CD4-positive, alpha-beta T cell treated with Interleukin-4 for 4 hours (primary cell): ENCODE results near the gene CAPSL.
A peak's percentile ranks its signal among the peaks of the same experiment; 100 is the strongest.
"Not testable (repeated sequence)": the region's sequence is repeated elsewhere in the genome, so short reads cannot be mapped to it uniquely, and the experiment has no call there.

Experiments used
- DNase-seq: peaks from one replicate; pipeline ENCODE4 v3.0.0-alpha.2; 2020

The CAPSL gene

DNA sequence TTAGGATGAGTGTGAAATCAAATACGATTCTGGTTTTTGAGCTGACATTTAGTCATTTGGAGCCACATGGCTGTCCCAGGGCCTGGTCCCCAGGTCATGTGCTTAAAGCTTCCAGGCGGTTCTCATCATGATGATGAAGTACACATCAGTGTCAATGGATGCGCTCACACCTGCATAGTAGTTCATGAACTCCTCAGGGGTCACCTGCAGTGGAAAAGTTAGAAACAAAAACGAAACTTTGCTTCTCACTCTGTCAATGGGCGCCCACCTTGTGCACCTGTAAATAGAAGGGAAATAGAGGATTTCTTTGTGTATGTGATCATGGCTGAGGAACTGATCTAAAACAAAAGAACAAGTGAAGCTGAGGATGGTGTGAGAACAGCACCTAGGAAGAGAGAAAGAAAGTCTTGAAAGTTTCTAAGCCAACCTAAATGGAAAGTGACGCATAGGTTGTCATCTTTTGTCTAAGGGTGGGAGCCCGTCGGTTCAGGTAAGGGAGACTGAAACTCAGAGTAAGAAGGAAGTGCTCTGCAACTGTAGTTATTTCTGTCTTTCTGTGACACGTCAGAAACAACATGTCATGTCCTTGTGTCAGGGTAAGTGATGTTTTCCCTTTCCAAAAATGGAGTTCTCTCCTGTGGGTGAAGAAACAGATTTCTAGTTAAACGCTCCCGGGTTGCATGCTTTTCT, 33.8 kb downstream of the CAPSL start:
- DNase-seq = no peak

DNA sequence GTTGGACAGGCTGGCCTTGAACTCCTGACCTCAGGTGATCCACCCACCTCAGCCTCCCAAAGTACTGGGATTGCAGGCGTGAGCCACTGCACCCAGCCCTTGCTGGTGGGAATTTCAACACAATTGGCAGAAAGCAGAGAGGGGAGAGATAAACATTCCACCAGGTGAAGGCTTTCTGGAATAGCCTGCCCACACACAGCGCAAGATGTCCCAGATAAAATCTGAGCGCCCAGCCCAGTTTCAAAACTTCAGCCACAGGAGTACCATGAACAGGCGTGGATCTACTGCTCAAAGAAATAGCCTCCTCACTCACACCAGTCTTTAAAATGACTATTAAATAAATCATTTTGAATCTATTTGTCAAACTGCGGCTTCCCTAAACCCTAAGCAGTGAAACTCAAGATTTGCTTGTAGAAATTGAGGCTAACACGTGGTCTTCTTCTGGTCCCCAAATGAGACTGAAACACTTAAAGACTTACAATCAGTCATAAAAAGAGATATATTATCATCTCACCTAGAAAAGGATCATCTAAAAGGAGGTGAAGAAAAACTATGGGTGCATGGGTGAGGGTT, 34.7 kb downstream of the CAPSL start:
- DNase-seq = no peak

DNA sequence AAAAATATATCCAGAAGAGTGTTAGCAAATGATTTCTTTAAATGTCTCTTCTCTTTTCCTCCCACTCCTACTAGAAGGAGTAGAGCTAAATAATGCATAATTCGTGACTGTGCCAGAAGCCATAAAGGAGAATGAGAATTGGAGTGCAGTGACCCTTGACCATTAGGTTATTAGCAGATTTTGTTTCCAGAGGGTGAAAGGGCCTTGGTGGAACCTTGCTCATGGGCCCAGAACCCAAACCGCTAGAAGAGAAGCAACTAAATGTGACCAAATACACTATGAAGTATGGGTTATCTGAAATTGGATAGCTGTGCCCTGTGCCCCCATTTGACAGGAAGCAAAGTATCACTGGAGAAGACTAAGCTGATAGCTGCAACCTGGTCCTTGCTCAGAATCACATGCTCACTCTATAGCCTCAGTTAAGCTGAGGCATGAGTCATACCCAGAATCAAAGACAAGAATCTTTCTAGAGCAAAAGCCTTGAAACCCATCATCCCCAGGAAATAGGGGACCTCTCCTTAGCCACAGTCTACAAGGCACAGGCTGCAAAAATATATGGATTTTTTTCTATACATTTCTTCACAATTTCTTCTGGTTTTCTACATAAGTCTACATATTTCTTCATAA, 36.3 kb downstream of the CAPSL start:
- peak; percentile 63 for DNase-seq

- no peak for DNase-seq
These were observed 37.3 kb downstream of the CAPSL start for GRCh38 chr5:35900972-35901695.

GRCh38 chr5:35899800-35900199, 38.6 kb downstream of the CAPSL start:
- no peak for DNase-seq

DNA sequence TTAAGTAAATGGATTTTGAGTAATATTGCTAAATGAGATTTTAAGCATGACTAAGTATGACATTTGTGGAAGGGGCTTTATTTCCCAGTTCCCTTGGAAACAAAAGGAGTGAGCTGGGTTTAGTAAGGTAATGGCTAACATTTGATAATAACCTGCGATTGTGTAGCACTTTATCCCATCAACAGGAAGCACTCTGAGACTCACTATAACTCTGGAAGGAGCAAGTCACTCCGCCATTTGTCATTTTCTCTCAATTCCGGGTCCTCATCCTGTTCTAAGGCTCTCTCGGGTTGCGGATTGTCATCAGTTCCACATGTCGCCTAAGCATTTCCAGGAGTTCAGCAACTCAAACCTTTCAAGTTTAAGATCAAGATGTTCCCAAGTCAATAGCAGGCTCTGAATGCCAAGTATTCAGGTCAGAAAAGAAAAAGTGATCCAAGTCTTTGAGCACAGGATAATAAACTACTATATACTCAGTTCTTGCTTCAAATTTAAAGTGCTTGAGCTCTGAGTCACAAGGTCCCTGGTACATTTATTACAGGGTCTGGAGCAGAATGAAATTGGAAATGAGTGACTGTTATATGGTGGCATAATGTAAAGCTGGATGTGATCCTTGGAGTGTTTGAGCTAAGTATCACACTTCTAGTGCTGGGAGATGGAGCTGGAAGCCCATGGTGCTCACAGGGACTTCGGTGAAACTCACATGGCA, 39.3 kb downstream of the CAPSL start:
- DNase-seq = no peak

- DNase-seq = no peak
These were observed 44.3 kb downstream of the CAPSL start for GRCh38 chr5:35894131-35894530.

GRCh38 chr5:35892799-35893198, 45.6 kb downstream of the CAPSL start:
- DNase-seq = not testable (repeated sequence)

DNA sequence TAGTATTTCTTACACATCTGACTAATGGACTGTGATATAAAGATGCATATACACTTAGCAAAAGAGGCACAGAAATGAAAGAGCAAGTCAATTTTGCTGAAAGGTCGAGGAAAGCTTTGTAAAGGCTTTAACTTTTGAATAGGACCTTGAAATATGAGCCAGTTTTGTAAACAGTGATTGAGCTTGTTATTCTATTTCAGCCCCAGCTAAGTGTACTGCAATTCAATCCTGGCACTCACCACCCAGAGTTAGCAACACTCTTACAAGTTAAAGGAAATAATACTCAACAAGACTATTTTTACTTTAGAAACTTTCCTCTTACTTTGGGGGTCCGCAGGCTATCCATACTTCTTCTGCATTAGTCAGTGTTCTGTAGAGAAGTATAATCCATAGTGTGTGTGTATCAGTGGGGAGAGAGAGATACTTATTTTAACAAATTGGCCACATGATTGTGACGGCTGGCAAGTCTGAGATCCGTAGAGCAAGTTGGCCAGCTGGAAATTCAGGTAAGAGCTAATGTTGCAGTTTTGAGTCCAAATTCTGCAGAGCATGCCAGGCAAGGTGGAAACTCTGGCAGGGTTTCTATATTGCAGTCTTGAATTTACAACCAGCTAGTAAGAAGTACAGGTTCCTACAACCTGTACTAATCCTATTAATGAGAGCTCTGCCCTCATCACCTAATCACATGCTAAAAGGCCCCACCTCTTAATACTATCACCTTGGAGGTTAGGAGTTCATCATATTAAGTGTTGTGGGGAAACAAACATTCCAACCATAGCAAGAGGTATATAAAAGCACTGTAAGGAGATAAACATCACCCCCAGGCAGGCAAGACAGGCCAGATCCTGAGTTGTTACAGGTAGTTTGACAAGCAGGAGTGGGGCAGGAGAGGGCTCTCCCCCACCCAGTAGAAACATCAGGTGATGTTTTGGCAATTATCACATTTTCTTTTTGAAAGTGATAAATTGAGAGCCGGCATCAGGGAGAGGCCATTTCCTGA, 48.1 kb downstream of the CAPSL start:
- DNase-seq = no peak

DNA sequence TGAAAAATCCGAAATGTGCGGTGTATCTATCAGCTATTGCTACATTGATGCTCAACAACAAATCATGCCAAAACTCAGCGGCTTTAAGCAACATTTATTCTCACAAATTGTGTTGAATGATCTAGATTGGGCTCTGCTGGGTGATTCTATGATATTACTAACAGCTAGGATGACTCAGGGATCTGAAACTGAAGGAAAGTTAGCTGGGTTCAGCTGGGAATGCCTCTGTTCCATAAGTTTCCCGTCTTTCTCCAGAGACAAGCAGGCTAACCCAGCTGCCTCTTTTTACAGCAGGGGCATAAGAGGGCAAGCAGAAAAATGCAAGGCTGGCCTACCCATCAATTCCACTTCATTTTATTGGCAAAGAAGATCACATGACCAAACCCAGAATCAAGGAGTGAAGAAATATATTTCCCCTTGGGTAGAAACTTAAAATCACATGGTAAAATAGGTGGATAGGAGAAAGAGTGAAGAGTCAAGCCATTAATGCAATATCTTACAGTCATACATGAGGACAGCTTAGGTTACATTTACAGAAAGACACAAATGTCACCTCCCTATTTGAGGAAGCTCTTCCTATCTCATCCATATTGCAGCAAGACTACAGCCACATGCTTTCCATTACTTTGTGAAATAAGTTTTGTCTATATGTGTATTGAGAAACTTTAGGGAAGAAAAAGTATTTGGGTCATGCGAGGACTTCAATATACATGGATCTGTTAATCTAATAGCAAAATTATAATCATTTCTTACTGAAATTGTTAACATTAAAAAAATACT, 50.9 kb downstream of the CAPSL start:
- no peak for DNase-seq

DNA sequence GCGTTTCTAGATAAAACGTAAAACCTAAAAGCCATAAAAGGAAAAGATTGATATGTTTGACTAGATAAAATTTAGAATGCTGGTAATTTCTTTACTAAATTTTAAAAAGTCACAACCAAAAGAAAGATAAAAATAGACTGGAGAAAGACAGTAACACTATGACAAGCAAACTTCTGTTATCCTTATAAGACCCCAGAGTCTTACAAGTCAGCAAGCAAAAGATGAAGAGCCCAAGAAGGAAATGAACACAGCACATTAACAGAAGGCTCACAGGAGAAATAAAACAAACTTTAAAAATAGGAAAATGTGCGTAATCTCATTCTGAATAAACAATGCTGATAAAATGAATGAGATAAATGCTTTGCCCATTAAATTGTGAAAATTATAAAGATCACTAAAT, 52.0 kb downstream of the CAPSL start:
- DNase-seq = no peak

- DNase-seq = no peak
These were observed 53.6 kb downstream of the CAPSL start for GRCh38 chr5:35884773-35885172.

- DNase-seq = peak; percentile 46
These were observed 54.1 kb downstream of the CAPSL start for GRCh38 chr5:35884191-35884769.

DNA sequence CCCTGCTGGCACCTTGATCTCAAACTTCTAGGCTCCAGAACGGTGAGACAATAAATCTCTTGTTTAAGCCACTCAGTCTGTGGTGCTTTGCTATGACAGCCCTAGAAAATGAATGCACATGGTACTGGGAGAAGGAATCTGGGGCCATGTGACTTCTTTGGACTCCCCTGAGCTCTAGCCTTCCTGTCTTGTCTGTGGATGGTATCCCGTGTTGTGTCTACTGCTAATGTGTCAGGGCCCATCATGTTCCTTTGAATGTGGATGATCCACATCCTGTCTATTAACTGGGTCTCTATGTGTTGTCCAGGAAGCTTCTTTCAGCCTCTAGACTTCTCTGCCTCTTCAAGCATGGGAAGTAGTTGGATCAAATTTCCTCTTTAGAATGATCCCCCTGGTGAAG, 56.7 kb downstream of the CAPSL start:
- no peak for DNase-seq

GRCh38 chr5:35880156-35880555, 58.3 kb downstream of the CAPSL start:
- no peak for DNase-seq

DNA sequence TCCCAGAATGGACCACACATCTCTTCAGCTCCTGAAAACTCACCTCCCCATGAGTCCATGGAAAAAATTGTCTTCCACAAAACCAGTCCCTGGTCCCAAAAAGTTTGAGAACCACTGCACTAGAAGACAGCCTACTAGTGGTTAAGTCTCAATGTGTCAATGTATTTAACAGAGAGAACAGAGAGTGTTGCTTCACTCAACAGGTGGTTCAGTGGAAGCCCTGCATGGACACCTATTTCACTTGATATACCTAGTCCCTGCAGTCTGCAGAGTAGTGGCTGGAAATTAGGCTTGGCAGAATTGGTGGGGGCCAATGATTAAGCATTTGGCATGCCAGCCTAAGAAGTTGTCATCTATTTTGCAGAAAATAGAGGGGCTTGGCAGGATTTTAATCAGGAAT, 58.8 kb downstream of the CAPSL start:
- DNase-seq = no peak

DNA sequence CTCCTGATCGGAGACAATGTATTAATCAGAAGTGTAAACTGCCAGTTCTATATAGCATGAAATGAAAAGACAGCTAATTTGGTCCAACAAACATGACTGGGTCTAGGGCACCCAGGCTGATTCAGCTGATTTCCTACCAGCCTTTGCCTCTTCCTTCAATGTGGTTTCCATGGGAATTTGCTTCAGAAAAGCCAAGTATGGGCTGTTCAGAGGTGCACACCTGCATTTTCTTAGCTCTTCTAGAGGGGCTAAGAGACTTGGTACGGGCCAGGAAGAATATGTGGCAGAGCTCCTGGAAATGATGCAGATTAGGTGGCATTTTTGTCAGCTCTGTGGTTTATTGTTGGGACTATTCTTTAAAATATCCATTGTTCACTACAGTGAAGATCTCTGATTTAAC, 59.3 kb downstream of the CAPSL start:
- no peak for DNase-seq

GRCh38 chr5:35878079-35878478, 60.3 kb downstream of the CAPSL start:
- DNase-seq = no peak

GRCh38 chr5:35877655-35878054, 60.8 kb downstream of the CAPSL start:
- no peak for DNase-seq

DNA sequence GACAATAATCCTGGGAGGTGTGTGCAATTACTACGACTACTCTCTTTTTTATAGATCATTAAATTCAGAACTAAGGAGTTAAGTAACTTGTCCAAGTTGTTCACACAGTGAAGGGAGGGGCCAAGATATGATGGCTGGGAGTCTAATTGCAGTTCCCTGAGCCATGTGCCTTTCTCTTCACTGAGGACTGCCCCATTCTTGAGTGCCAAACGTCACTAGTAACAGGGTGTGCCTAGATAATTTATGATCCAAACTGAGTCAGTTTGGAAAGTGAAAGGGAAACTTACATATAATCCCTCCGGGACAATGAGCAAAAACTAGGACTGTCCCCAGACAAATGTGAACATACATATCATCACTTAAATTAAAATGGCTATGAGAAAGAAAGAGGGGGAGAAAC, 61.5 kb downstream of the CAPSL start:
- no peak for DNase-seq

DNA sequence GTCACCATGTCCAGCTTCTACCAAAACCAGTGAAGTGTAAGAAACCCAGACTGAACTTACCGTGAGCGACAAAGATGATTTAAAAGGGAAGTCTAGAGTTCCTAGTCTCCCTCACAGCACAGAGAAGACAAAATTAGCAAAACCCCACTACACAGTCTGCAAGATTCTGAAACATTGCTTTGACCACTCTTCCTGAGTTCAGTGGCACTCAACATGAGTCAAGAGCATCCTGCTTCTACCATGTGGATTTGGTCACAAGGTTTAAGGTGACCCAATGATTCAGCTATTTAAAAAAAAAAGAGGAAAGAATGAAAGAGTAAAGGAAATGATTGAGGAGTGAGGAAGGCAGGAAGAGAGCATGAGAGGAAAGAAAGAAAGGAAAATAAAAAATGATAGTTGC, 62.0 kb downstream of the CAPSL start:
- DNase-seq = no peak
